Coronary artery (tissue), 2 donors: ENCODE measurements around the gene EPHA4.

Source experiments
- DNase-seq: peaks from one replicate; pipeline ENCODE4 v3.0.0-alpha.2; 2017; ENCODE audit warnings: low spot score
- H3K27ac ChIP-seq, 2 donors: fragments of 200-600 bp; sonication (generic); one replicate each; pipeline ENCODE4 v1.5.1; 2016 to 2019
- H3K4me3 ChIP-seq: fragments of 200-600 bp; sonication (generic); 2 replicates; pipeline ENCODE4 v1.5.1; 2016; ENCODE audit warnings: mild to moderate bottlenecking, moderate library complexity
- CTCF ChIP-seq: fragments of 200-600 bp; sonication (generic); IDR thresholded peaks from one replicate; pipeline ENCODE4 v1.5.1; 2019; ENCODE audit warnings: antibody characterized with exemption

Gene EPHA4

GRCh38 chr2:221596192-221596591 is 24.1 kb upstream of the EPHA4 start:
- no peak overlapping the region for H3K27ac ChIP-seq
- DNase-seq: no peak
- no peak overlapping the region for H3K4me3 ChIP-seq
- no peak for TF ChIP-seq CTCF

- Histone ChIP-seq H3K27ac (no peak overlapping the region), H3K4me3 (no peak overlapping the region)
- no peak for TF ChIP-seq CTCF
- no peak for DNase-seq
Measured at GRCh38 chr2:221590861-221591365, 18.8 kb upstream of the EPHA4 start.

GRCh38 chr2:221589696-221590095 is 17.6 kb upstream of the EPHA4 start:
- Histone ChIP-seq H3K4me3 (no peak overlapping the region), H3K27ac (no peak overlapping the region)
- DNase-seq: no peak
- no peak for TF ChIP-seq CTCF

GRCh38 chr2:221588306-221588985 is 16.3 kb upstream of the EPHA4 start:
- Histone ChIP-seq H3K27ac (no peak overlapping the region), H3K4me3 (no peak overlapping the region)
- no peak for DNase-seq
- no peak for TF ChIP-seq CTCF

GRCh38 chr2:221581986-221582385 is 9.9 kb upstream of the EPHA4 start:
- Histone ChIP-seq H3K27ac (no peak overlapping the region), H3K4me3 (no peak overlapping the region)
- DNase-seq: no peak
- no peak for TF ChIP-seq CTCF

GRCh38 chr2:221574231-221574570 is 2.1 kb upstream of the EPHA4 start:
- peak overlapping the region; percentile 83 for H3K4me3 ChIP-seq
- no peak for DNase-seq
- H3K27ac ChIP-seq: no peak overlapping the region
- no peak for TF ChIP-seq CTCF
